ENCODE data around the gene ST3GAL2. TPM values are rescaled to one million over a fixed set of nuclear protein-coding genes. Genes with fewer than 3 reads are reported as not detected.

ST3GAL2 gene
- total RNA-seq: 87.3 and 115 TPM in 2 replicates
- 46.1 and 50.9 TPM in 2 replicates for polyA plus RNA-seq

- peak; percentile 97 to 98 for DNase-seq (ENCODE audit: low read depth in 1 of 2, low spot score in 1 of 2)
- TF ChIP-seq CTCF (IDR thresholded peaks at IDR 0.05; ENCODE audit: low read depth, low read length): no peak
- H3K36me3 ChIP-seq: no peaks in the 10 kb centered on the region
- H3K4me1 ChIP-seq (ENCODE audit: low read depth): peaks cover 33% of the 10 kb centered on the region
- H3K27ac ChIP-seq: peak within 1 kb of the TSS; percentile 92
- H3K4me3 ChIP-seq: peak within 1 kb of the TSS; percentile 83
- no peaks in the 10 kb centered on the region for H3K27me3 ChIP-seq
- H3K9me3 ChIP-seq (ENCODE audit: low read depth): no peaks in the 10 kb centered on the region
Measured at GRCh38 chr16:70438969-70439862, at the start of gene ST3GAL2. Gene ST3GAL2 (minus strand): TSS chr16:70439100. CDS start chr16:70398530, 40,570 bp downstream.

- H3K36me3 ChIP-seq: peaks cover 12% of the 10 kb centered on the region
- no peaks in the 10 kb centered on the region for H3K9me3 ChIP-seq (ENCODE audit: low read depth)
- no peak for DNase-seq (ENCODE audit: low read depth in 1 of 2, low spot score in 1 of 2)
- TF ChIP-seq CTCF (IDR thresholded peaks at IDR 0.05; ENCODE audit: low read depth, low read length): no peak
- no peak overlapping the region for H3K4me3 ChIP-seq
- no peak overlapping the region for H3K27ac ChIP-seq
- no peaks in the 10 kb centered on the region for H3K27me3 ChIP-seq
- no peaks in the 10 kb centered on the region for H3K4me1 ChIP-seq (ENCODE audit: low read depth)
Measured at GRCh38 chr16:70484867-70485266, 46.0 kb upstream of the ST3GAL2 start.

GRCh38 chr16:70483426-70483825 lies 44.5 kb upstream of the ST3GAL2 start:
- no peak for TF ChIP-seq CTCF (IDR thresholded peaks at IDR 0.05; ENCODE audit: low read depth, low read length)
- H3K27me3 ChIP-seq: no peaks in the 10 kb centered on the region
- no peaks in the 10 kb centered on the region for H3K9me3 ChIP-seq (ENCODE audit: low read depth)
- no peaks in the 10 kb centered on the region for H3K4me1 ChIP-seq (ENCODE audit: low read depth)
- no peak overlapping the region for H3K4me3 ChIP-seq
- no peak for DNase-seq (ENCODE audit: low read depth in 1 of 2, low spot score in 1 of 2)
- no peak overlapping the region for H3K27ac ChIP-seq
- peaks cover 19% of the 10 kb centered on the region for H3K36me3 ChIP-seq

DNA sequence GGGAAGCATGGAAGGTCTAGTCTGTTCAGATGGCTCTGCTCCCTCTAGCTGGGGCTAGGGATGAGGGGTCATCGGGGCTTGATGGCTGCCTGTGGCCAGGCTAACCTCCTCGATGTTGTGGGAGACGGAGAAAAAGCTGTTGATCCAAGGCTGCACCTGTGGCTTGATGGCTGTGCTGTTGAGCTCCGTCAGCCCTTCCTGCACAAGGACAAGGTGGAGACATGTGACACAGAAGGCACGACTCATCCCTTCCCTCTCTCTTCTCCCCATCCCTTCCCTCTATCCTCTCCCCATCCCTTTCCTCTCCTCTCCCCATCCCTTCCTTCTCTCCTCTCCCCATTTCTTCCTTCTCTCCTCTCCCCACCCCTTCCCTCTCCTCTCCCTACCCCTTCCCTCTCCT lies 43.7 kb upstream of the ST3GAL2 start:
- Histone ChIP-seq H3K4me3 (no peak overlapping the region), H3K9me3 (ENCODE audit: low read depth) (no peaks in the 10 kb centered on the region), H3K4me1 (ENCODE audit: low read depth) (no peaks in the 10 kb centered on the region), H3K36me3 (peaks cover 19% of the 10 kb centered on the region), H3K27ac (no peak overlapping the region), H3K27me3 (no peaks in the 10 kb centered on the region)
- DNase-seq (ENCODE audit: low read depth in 1 of 2, low spot score in 1 of 2): no peak
- no peak for TF ChIP-seq CTCF (IDR thresholded peaks at IDR 0.05; ENCODE audit: low read depth, low read length)

- no peak overlapping the region for H3K4me3 ChIP-seq
- no peak overlapping the region for H3K27ac ChIP-seq
- TF ChIP-seq CTCF (IDR thresholded peaks at IDR 0.05; ENCODE audit: low read depth, low read length): no peak
- H3K4me1 ChIP-seq (ENCODE audit: low read depth): no peaks in the 10 kb centered on the region
- H3K27me3 ChIP-seq: no peaks in the 10 kb centered on the region
- peaks cover 19% of the 10 kb centered on the region for H3K36me3 ChIP-seq
- H3K9me3 ChIP-seq (ENCODE audit: low read depth): no peaks in the 10 kb centered on the region
- no peak for DNase-seq (ENCODE audit: low read depth in 1 of 2, low spot score in 1 of 2)
Measured at GRCh38 chr16:70481929-70482536, 43.1 kb upstream of the ST3GAL2 start.
